GM19395 (cell line): ENCODE results near the gene IRX4.
A peak's percentile ranks its signal among the peaks of the same experiment; 100 is the strongest.

Source experiments
- ATAC-seq: cut with Tn5 transposase; IDR thresholded peaks from one replicate; pipeline ENCODE4 v1.9.1; 2021; ENCODE audit warnings: mild to moderate bottlenecking, moderate library complexity; ENCODE audit not compliant: unreplicated experiment

Gene IRX4

GRCh38 chr5:1840741-1841521 is 41.8 kb downstream of the IRX4 start:
- ATAC-seq = no peak

GRCh38 chr5:1840071-1840547 is 42.6 kb downstream of the IRX4 start:
- ATAC-seq = no peak

GRCh38 chr5:1838013-1838412 is 44.7 kb downstream of the IRX4 start:
- ATAC-seq = no peak

DNA sequence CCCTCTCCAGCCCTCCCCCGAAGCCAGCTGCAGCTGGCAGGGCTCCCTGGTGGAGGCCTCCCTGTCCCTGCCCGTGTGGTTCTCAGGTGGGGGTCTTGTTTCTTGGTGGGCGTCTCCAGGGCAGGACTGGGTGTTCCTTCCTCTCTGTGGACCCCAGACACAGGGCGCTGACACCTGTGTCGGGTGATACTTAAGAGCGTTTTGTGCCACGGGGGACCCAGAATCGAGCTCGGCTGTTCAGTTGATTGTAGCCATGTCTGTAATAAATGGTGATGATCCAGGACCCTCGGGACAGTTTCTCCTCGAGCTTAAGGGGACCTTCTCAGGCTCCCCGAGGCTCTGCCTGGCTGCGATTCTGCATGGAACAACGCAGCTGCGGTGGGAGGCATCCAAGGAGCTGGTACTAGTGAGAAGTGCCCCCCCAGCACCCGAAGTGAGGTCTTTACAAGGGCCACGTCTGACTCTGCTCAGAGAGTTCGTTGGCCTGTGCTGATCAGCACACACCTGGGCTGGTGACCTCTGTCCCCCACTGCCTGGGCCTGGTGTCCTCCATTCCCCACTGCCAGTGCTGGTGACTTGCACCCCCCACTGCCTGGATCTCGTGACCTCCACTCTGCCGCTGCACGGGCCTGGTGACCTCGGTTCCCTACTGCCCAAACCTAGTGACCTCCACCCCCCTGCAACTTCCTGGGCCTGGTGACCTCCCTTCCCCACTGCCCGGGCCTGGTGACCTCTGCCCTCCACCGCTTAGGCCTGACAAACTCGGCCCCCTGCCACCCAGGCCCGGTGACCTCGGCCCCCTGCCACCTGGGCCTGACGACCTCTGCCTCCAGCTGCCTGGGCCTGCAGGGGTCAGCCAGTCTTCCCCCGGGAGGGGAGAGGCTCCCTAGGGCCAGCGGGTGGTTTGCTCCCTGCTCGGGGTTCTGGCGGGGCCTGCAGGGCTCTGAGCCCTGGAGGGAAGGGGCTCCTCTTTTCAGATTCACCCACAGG is 45.5 kb downstream of the IRX4 start:
- ATAC-seq = no peak

- ATAC-seq = no peak
Observed at GRCh38 chr5:1836176-1836890, 46.4 kb downstream of the IRX4 start.

DNA sequence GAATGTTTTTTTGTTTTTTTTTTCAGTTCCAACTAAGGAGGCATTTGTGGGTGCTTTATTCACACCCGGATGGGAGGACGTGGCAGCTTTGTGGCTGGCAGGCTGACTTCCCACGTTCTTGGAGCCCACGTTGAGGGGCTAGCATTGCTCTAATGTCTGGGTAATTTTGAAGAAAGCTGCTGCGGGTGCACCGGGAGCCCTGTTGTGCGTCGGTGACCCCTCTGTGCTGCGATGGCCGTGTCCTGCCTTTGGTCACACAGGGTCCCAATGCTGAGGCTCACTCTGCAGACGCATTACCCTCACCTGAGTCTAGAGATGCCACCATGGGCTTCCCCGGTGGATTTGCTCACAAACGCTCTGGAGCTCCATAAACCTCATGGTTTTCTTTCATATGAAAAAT is 47.3 kb downstream of the IRX4 start:
- no peak for ATAC-seq

DNA sequence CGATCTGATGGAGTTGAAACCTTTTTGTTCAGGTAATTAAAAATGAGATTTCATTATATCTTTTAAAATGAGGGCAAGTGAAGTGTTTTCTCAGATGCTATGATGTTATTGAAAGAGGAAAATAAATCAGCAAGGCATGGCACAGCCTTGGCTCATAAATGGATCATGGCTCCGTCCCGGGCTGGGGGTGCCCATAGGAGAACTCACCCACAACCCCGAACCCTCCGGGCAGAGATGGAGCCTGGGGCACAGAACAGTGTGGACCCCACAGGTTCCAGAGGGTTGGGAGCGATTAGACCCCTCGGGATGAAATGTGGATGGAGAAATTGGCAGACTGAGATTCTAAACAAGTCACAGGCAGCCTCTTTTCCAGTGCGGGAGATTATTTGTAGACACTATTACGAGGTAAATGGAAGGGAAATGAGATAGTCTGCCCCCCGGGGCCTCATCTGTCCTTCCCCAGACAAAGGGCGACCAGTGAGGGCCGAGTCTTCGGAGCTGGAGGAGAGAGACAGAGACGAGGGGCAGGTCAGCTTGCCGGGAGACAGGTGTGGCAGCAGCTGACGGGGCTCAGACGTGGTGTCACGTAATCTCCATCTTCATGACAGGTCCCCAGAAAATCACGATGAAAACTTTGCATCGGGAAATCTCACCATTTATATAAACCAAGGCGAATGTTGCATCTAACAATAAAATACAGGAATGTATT is 47.9 kb downstream of the IRX4 start:
- ATAC-seq = no peak

- no peak for ATAC-seq
Observed at GRCh38 chr5:1834022-1834551, 48.6 kb downstream of the IRX4 start.

DNA sequence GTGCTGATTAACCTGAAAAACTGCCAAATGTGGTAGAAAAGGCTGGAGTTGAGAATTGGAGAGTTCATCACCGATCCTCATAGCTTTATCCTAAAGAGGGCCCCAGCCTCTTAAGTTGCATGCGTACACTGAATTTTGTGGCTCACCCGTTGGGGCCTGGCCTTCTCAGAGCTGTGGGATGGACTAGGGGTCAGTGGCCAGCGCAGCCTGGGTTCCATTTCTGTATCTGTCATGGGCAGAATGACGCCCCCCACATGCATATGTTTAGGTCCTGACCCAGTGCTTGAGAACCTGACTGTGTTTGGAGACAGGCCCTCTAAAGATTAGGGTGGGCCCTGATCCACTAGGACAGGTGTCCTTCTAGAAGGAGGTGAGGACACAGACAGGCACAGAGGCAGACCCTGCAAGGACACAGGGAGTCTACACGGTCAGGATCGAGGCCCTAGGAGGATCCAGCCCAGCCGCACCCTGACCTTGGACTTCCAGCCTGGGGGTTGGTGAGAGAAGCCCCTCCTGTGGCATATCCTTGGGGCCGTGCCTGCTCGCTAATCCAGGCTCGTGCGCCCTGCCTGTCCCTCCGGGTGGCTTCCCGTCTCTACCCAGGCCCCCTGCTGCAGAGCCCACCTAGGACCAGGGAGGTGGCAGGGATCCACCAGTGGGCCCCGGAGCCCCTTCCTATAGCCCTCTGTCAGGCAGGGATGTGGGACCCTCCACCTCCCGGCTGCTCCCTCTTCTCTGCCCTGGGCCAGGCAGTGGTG is 49.3 kb downstream of the IRX4 start:
- ATAC-seq = no peak

DNA sequence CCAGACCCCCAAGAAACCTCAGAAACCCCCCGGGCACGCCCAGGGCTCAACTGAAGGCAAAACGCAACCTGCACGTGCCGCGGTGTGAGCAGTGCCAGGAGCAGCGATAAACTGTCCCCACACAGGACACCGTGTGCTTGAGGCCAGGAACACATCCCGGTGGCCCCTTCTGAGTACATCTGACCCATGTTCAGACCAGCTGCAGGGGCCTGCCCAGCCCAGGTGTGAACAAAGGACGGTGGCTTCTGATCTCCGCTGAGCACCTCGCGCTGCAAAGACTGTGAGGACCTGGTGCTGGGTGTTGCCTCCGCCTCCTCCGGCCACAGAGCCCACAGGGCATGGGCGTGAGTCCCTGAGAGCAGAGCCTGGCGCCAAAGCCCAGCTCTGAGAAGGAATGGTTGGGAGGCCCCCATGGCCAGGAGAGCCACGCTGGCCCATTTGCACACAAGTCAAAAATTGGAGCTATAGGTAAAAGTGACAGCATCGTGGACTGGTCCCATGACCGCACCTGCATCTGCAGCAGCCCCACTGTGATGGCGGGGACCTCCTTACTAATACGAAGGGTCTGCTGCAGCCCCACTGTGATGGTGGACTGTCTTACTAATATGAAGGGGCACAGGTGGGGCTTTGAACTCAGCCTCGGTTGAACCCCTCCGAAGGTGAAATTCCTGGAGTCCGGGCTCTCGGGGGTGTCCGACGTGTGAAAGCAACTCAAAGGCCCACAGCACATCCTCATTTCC is 50.0 kb downstream of the IRX4 start:
- ATAC-seq = no peak

GRCh38 chr5:1831677-1832313 is 50.9 kb downstream of the IRX4 start:
- ATAC-seq = no peak

GRCh38 chr5:1831257-1831656 is 51.5 kb downstream of the IRX4 start:
- no peak for ATAC-seq

GRCh38 chr5:1830571-1831228 is 52.0 kb downstream of the IRX4 start:
- ATAC-seq = no peak

- peak; percentile 61 for ATAC-seq
Observed at GRCh38 chr5:1827886-1828397, 54.8 kb downstream of the IRX4 start.
